GM12865 (cell line): ENCODE results near the gene TMC6.

Source experiments
- DNase-seq: peaks from one replicate; pipeline ENCODE4 v3.0.0; 2010; ENCODE audit warnings: low read depth
- H3K4me3 ChIP-seq: 2 replicates; pipeline ENCODE4 v1.5.1; 2011; ENCODE audit warnings: mild to moderate bottlenecking, low read depth, low read length, control low read depth
- TF ChIP-seq, protein P1 (sequence below): IDR thresholded peaks from 2 replicates; pipeline ENCODE4 v1.5.1; 2011; ENCODE audit warnings: low read length, control low read depth, low read depth, inconsistent platforms; ENCODE audit not compliant: insufficient read depth; ENCODE audit errors: missing control alignments

Gene TMC6

DNA sequence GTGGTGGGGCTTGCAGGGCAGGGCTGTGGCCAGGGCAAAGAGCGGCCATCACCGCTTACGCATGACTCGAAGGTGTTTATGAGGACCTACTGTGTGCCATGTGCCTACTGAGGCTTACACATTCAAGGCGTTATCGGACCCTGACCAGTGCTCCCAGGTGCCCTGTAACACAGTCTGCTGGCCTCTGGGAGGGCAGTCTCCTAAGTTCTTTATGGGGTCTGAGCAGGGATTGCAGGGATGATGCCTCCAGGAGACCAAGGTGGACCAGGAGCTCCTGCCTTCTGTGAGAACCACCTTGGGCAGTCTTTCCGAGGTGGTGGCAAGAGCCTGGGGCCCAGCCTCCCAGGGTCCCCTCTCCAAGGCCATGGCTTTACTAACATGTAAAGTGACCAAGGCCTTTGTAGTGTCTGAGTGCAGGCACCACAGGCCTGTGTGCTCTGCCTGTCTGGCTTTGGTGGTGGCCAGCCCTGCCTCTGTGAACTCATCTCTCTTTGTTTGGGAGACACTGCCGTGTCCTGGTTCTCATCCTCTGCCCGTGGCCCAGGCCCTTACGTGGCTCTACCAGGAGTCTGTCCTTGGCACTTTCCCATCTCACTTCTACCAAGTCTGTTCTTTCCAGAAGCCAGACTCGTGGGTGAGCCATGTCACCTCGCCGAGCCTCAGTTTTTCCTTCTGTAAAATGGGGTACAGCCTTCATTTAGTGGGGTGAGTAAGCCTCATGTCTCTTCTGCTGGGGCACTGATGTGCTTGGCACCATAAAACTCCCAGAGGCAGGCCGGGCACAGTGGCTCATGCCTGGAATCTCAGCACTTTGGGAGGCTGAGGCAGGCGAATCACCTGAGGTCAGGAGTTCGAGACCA lies 36.4 kb upstream of the TMC6 start:
- TF ChIP-seq, protein P1, sequence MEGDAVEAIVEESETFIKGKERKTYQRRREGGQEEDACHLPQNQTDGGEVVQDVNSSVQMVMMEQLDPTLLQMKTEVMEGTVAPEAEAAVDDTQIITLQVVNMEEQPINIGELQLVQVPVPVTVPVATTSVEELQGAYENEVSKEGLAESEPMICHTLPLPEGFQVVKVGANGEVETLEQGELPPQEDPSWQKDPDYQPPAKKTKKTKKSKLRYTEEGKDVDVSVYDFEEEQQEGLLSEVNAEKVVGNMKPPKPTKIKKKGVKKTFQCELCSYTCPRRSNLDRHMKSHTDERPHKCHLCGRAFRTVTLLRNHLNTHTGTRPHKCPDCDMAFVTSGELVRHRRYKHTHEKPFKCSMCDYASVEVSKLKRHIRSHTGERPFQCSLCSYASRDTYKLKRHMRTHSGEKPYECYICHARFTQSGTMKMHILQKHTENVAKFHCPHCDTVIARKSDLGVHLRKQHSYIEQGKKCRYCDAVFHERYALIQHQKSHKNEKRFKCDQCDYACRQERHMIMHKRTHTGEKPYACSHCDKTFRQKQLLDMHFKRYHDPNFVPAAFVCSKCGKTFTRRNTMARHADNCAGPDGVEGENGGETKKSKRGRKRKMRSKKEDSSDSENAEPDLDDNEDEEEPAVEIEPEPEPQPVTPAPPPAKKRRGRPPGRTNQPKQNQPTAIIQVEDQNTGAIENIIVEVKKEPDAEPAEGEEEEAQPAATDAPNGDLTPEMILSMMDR = no peak
- no peak overlapping the region for H3K4me3 ChIP-seq
- DNase-seq = no peak

DNA sequence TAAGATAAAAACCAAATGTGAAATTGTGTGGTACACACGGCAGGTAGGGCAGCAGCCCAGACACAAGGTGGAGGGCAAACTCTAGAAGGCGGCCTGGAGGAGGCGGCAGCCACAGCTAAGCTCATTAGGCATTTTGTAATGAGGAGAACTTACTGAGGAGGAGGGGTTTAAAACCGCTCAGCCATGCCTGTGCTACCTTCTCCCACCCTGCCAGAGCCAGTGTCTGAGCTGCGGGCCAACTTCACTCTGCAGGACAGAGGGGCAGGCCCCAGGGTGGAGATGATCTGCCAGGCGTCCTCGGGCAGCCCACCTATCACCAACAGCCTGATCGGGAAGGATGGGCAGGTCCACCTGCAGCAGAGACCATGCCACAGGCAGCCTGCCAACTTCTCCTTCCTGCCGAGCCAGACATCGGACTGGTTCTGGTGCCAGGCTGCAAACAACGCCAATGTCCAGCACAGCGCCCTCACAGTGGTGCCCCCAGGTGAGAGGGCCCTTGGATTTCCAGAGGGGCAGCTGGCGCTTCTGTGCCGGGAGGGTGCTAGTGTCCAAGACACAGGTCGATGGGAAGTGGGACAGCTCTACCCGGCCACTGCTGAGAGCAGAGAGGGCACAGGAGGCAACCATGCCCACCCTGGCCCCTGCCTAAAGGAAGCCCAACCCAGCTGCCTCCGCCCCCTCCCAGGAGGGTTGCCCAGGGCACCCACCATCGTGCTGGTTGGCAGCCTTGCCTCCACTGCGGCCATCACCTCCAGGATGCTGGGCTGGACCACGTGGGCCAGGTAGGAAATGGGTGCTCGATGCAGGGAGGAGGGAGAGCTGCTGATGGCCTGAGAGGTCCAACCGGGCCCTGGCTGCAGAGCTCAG lies 35.6 kb upstream of the TMC6 start:
- TF ChIP-seq, protein P1 = no peak
- no peak overlapping the region for H3K4me3 ChIP-seq
- no peak for DNase-seq

DNA sequence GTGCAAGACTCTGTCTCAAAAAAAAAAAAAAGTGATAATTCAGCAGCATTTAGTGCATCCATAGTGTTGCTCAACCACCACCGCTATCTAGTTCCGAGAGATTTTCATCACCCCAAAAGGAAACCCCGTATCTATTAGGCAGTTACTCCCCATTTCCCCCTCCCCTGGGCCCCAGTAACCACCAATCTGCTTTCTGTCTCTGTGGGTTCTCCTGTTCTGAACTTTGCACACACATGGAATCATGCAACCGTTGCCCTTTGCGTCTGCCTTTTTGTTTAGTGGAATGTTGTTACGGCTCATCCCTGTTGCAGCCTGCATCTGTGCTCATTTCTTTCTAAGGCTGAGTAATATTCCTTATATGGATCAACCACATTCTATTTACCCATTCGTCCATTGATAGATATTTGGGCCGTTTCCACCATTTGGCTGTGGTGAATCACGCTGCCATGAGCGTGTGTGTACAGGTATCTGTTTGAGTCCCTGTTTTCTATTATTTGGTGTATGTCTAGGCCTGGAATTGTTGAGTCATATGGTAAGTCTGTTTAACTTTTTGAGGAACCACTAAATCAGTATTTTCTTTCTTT lies 31.1 kb upstream of the TMC6 start:
- H3K4me3 ChIP-seq = peak overlapping the region; percentile 2; the same call in 1 of the 2 replicates
- DNase-seq = peak; percentile 85
- TF ChIP-seq, protein P1 = no peak

DNA sequence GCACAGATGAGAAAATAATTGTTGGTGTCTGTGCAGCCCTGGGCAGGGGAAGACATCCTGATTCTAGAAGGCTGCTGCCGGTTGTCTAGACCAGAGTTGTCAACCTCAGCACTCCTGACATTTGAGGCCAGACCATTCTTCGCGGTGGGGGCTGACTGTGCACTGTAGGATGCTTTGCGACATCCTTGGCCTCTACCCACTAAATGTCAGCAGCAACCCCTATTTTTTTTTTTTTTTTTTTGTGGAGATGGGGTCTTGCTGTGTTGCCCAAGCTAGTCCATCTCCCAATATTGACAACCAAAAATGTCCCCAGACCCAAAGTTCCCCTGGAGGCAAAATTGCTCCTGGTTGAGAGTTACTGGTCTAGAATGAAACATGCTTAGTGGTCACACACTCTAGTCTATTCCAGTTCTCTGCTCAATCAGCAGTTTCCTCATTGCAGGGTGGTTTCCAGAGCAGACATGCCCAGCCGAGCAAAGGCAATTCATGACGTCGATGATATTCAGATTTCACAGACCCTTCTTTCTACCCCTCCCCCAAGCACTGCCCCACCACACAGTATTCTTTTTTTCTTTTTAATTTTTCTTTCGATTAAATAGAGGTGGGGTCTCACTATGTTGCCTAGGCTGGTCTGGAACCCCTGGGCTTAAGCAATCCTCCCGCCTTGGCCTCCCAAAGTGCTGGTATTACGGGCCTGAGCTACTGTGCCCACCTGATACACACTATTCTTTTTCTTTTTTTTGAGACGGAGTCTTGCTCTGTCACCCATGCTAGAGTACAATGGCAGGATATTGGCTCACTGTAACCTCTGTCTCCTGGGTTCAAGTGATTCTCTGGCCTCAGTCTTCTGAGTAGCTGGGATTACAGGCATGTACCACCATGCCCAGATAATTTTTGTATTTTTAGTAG lies 26.6 kb upstream of the TMC6 start:
- peak overlapping the region; percentile 38 for H3K4me3 ChIP-seq
- DNase-seq = peak; percentile 94
- TF ChIP-seq, protein P1 = no peak

DNA sequence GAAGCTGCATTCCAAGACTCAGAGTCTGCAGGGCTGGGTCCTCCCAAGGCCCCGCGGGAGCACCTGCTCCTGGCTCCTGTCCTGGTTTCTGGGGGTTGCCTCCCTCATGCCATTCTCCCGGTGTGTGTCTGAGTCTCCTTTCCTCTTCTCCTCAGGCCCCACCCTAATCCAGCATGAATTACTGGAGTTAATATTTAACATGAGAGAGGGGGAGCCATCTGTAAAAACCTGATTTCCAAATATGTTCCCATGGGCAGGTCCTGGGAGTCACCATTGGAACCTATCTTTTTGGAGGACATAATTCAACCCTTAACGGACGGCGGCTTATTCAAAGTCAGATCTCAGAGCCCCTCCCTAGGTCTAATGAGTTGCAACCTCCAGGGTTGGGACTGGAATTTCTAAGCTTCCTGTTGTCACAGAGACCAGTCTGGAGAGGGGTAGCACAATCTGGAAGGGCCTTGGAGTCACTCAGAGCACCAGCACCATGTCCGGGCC lies 23.0 kb upstream of the TMC6 start:
- TF ChIP-seq, protein P1 = no peak
- H3K4me3 ChIP-seq = no peak overlapping the region
- DNase-seq = no peak
